Activated T-helper 2 cell treated with anti-CD3 and anti-CD28 coated beads, Interferon-gamma antibody, Interleukin-2, Interleukin-4, amounts not matched to agents 10 μg/mL and 5 μg/mL and 100 μg/mL, durations not matched to agents 14 hours and 24 hours and 36 hours (primary cell): ENCODE data around the gene TCN1. TPM values are rescaled to one million over a fixed set of nuclear protein-coding genes. Genes with fewer than 3 reads are reported as not detected.
"Not testable (repeated sequence)": the region's sequence is repeated elsewhere in the genome, so short reads cannot be mapped to it uniquely, and the experiment has no call there.

Source experiments
- DNase-seq: peaks from one replicate; pipeline ENCODE4 v3.0.0; 2021; ENCODE audit warnings: low spot score
- H3K27ac Mint-ChIP-seq: one replicate; pipeline ENCODE4 v1.8.0; 2021; ENCODE audit warnings: mixed read lengths
- H3K27me3 Mint-ChIP-seq: one replicate; pipeline ENCODE4 v1.8.0; 2021; ENCODE audit warnings: low read depth, mixed read lengths
- H3K36me3 Mint-ChIP-seq: one replicate; pipeline ENCODE4 v1.8.0; 2021; ENCODE audit warnings: low read depth, mixed read lengths
- H3K4me1 Mint-ChIP-seq: one replicate; pipeline ENCODE4 v1.8.0; 2021; ENCODE audit warnings: low read depth, mixed read lengths
- H3K4me3 Mint-ChIP-seq: one replicate; pipeline ENCODE4 v1.8.0; 2021; ENCODE audit warnings: low read depth, mild to moderate bottlenecking, moderate library complexity, mixed read lengths
- H3K9me3 Mint-ChIP-seq: one replicate; pipeline ENCODE4 v1.8.0; 2021; ENCODE audit warnings: mixed read lengths
- intact Hi-C: fragments of 100-400 bp; cut with micrococcal nuclease; formaldehyde crosslinking; loops from one replicate; pipeline ENCODE4 v1.15.1; 2023
- total RNA-seq: library from RNA; stranded (reverse); gene quantifications from 2 replicates; pipeline ENCODE4 v1.2.3, GENCODE V29; 2022

The TCN1 gene
- 0.25 TPM in 1 of 2 replicates, not detected in the other for total RNA-seq

- Mint-ChIP-seq H3K36me3 (peaks cover 5% of the 10 kb centered on the region), H3K9me3 (peaks cover 21% of the 10 kb centered on the region), H3K4me3 (no peak within 1 kb of the TSS), H3K27ac (no peak within 1 kb of the TSS), H3K27me3 (no peaks in the 10 kb centered on the region), H3K4me1 (peaks cover 25% of the 10 kb centered on the region)
- no peak for DNase-seq
- intact Hi-C loops: no loop called here
Measured at GRCh38 chr11:59866397-59866796, at the start of gene TCN1. Gene TCN1, minus strand, starts transcription at chr11:59866487. Its CDS starts 17 bp downstream, at chr11:59866470.

GRCh38 chr11:59903569-59903968, 37.3 kb upstream of the TCN1 start:
- H3K4me3 Mint-ChIP-seq, H3K9me3 Mint-ChIP-seq, intact Hi-C loops, DNase-seq, H3K4me1 Mint-ChIP-seq, H3K27ac Mint-ChIP-seq, H3K36me3 Mint-ChIP-seq, H3K27me3 Mint-ChIP-seq: not testable (repeated sequence)

GRCh38 chr11:59901306-59901705, 35.0 kb upstream of the TCN1 start:
- Mint-ChIP-seq H3K27me3 (peaks cover 3% of the 10 kb centered on the region), H3K9me3 (no peaks in the 10 kb centered on the region), H3K4me1 (no peaks in the 10 kb centered on the region), H3K27ac (no peak overlapping the region), H3K36me3 (no peaks in the 10 kb centered on the region), H3K4me3 (no peak overlapping the region)
- no peak for DNase-seq
- intact Hi-C loops: no loop called here

- Mint-ChIP-seq H3K27me3 (peaks cover 5% of the 10 kb centered on the region), H3K36me3 (no peaks in the 10 kb centered on the region), H3K27ac (no peak overlapping the region), H3K9me3 (no peaks in the 10 kb centered on the region), H3K4me1 (no peaks in the 10 kb centered on the region), H3K4me3 (no peak overlapping the region)
- no peak for DNase-seq
- intact Hi-C loops: no loop called here
Measured at GRCh38 chr11:59900366-59901126, 34.3 kb upstream of the TCN1 start.

- intact Hi-C loops: no loop called here
- H3K27me3 Mint-ChIP-seq: peaks cover 6% of the 10 kb centered on the region
- H3K4me1 Mint-ChIP-seq: no peaks in the 10 kb centered on the region
- H3K9me3 Mint-ChIP-seq: no peaks in the 10 kb centered on the region
- no peak overlapping the region for H3K27ac Mint-ChIP-seq
- H3K4me3 Mint-ChIP-seq: no peak overlapping the region
- no peak for DNase-seq
- no peaks in the 10 kb centered on the region for H3K36me3 Mint-ChIP-seq
Measured at GRCh38 chr11:59899532-59899931, 33.2 kb upstream of the TCN1 start.

GRCh38 chr11:59898650-59899049, 32.4 kb upstream of the TCN1 start:
- H3K27ac Mint-ChIP-seq: no peak overlapping the region
- no peak for DNase-seq
- intact Hi-C loops: no loop called here
- H3K27me3 Mint-ChIP-seq: peaks cover 8% of the 10 kb centered on the region
- no peaks in the 10 kb centered on the region for H3K4me1 Mint-ChIP-seq
- H3K36me3 Mint-ChIP-seq: no peaks in the 10 kb centered on the region
- no peaks in the 10 kb centered on the region for H3K9me3 Mint-ChIP-seq
- no peak overlapping the region for H3K4me3 Mint-ChIP-seq

- DNase-seq: no peak
- intact Hi-C loops: no loop called here
- no peaks in the 10 kb centered on the region for H3K4me1 Mint-ChIP-seq
- no peaks in the 10 kb centered on the region for H3K9me3 Mint-ChIP-seq
- no peak overlapping the region for H3K4me3 Mint-ChIP-seq
- H3K36me3 Mint-ChIP-seq: no peaks in the 10 kb centered on the region
- H3K27ac Mint-ChIP-seq: no peak overlapping the region
- H3K27me3 Mint-ChIP-seq: peaks cover 11% of the 10 kb centered on the region
Measured at GRCh38 chr11:59898046-59898445, 31.8 kb upstream of the TCN1 start.

GRCh38 chr11:59894616-59895015, 28.3 kb upstream of the TCN1 start:
- peaks cover 15% of the 10 kb centered on the region for H3K9me3 Mint-ChIP-seq
- no peak for DNase-seq
- H3K36me3 Mint-ChIP-seq: no peaks in the 10 kb centered on the region
- H3K27me3 Mint-ChIP-seq: peaks cover 12% of the 10 kb centered on the region
- H3K4me1 Mint-ChIP-seq: no peaks in the 10 kb centered on the region
- H3K4me3 Mint-ChIP-seq: no peak overlapping the region
- H3K27ac Mint-ChIP-seq: no peak overlapping the region
- intact Hi-C loops: no loop called here

- Mint-ChIP-seq H3K36me3 (no peaks in the 10 kb centered on the region), H3K4me3 (no peak overlapping the region), H3K27me3 (peaks cover 12% of the 10 kb centered on the region), H3K4me1 (no peaks in the 10 kb centered on the region), H3K9me3 (peaks cover 36% of the 10 kb centered on the region), H3K27ac (no peak overlapping the region)
- intact Hi-C loops: no loop called here
- no peak for DNase-seq
Measured at GRCh38 chr11:59891781-59892181, 25.5 kb upstream of the TCN1 start.

GRCh38 chr11:59887156-59887555, 20.9 kb upstream of the TCN1 start:
- H3K4me1 Mint-ChIP-seq, H3K27ac Mint-ChIP-seq, intact Hi-C loops, H3K36me3 Mint-ChIP-seq, H3K4me3 Mint-ChIP-seq, H3K27me3 Mint-ChIP-seq, DNase-seq: not testable (repeated sequence)
- H3K9me3 Mint-ChIP-seq: peaks cover 36% of the 10 kb centered on the region

- H3K4me1 Mint-ChIP-seq: peaks cover 4% of the 10 kb centered on the region
- intact Hi-C loops: no loop called here
- no peak overlapping the region for H3K27ac Mint-ChIP-seq
- peaks cover 11% of the 10 kb centered on the region for H3K9me3 Mint-ChIP-seq
- H3K36me3 Mint-ChIP-seq: no peaks in the 10 kb centered on the region
- no peak for DNase-seq
- no peak overlapping the region for H3K4me3 Mint-ChIP-seq
- peaks cover 4% of the 10 kb centered on the region for H3K27me3 Mint-ChIP-seq
Measured at GRCh38 chr11:59883597-59883996, 17.3 kb upstream of the TCN1 start.

- no peaks in the 10 kb centered on the region for H3K9me3 Mint-ChIP-seq
Measured at GRCh38 chr11:59879567-59879966, 13.3 kb upstream of the TCN1 start.

GRCh38 chr11:59878575-59878974, 12.3 kb upstream of the TCN1 start, which contains the start of gene OOSP3:
Gene OOSP3, plus strand, starts transcription at chr11:59878782. Its CDS starts 27 bp downstream, at chr11:59878809.
- no peak within 1 kb of the TSS for H3K4me3 Mint-ChIP-seq
- H3K27me3 Mint-ChIP-seq: peaks cover 11% of the 10 kb centered on the region
- H3K9me3 Mint-ChIP-seq: no peaks in the 10 kb centered on the region
- H3K4me1 Mint-ChIP-seq: peaks cover 4% of the 10 kb centered on the region
- no peaks in the 10 kb centered on the region for H3K36me3 Mint-ChIP-seq
- no peak within 1 kb of the TSS for H3K27ac Mint-ChIP-seq
- no peak for DNase-seq
- intact Hi-C loops: no loop called here

More at GRCh38 chr11:59879567-59879966, 13.3 kb upstream of the TCN1 start:
- Mint-ChIP-seq H3K4me1 (peaks cover 4% of the 10 kb centered on the region), H3K36me3 (no peaks in the 10 kb centered on the region), H3K4me3 (no peak overlapping the region), H3K27me3 (peaks cover 11% of the 10 kb centered on the region), H3K27ac (no peak overlapping the region)
- DNase-seq: no peak
- intact Hi-C loops: no loop called here
